ENCODE data around the gene TMEM185B.

Gene TMEM185B

GRCh38 chr2:120251880-120252224 is 28.7 kb upstream of the TMEM185B start:
- H3K4me3 ChIP-seq (ENCODE audit: low read length) = peak overlapping the region; percentile 80
- H3K4me2 ChIP-seq (ENCODE audit: low read length) = peak overlapping the region; percentile 85
- no peak for TF ChIP-seq EZH2phosphoT487 (IDR thresholded peaks at IDR 0.05; ENCODE audit: borderline replicate concordance, low read length)
- no peak for TF ChIP-seq CTCF (IDR thresholded peaks at IDR 0.05; ENCODE audit: low read depth, low read length, poor library complexity, severe bottlenecking)
- peaks cover 48% of the 10 kb centered on the region for H3K27me3 ChIP-seq (ENCODE audit: control insufficient read depth, low read length)
- H3K9me3 ChIP-seq (ENCODE audit: control insufficient read depth, insufficient read depth, low read length) = no peaks in the 10 kb centered on the region
- H3K79me2 ChIP-seq (ENCODE audit: control insufficient read depth, low read length) = peaks cover 9% of the 10 kb centered on the region; the same call in 1 of the 2 replicates
- peaks cover 20% of the 10 kb centered on the region for H3K4me1 ChIP-seq (ENCODE audit: control insufficient read depth, low read length)
- no peak overlapping the region for H3K27ac ChIP-seq (ENCODE audit: low read depth, low read length)
- H4K20me1 ChIP-seq (ENCODE audit: control insufficient read depth, insufficient read depth, low read depth, low read length) = no peaks in the 10 kb centered on the region; the same call in 1 of the 2 replicates
- H3K36me3 ChIP-seq (ENCODE audit: control insufficient read depth, low read length) = no peaks in the 10 kb centered on the region
- no peaks in the 10 kb centered on the region for H3F3A ChIP-seq (ENCODE audit: control insufficient read depth, insufficient read depth)
- no peaks in the 10 kb centered on the region for H3K9me2 ChIP-seq (replicated peaks; ENCODE audit: control insufficient read depth, low read length)

GRCh38 chr2:120251078-120251477 is 27.9 kb upstream of the TMEM185B start:
- Histone ChIP-seq H3F3A (ENCODE audit: control insufficient read depth, insufficient read depth) (no peaks in the 10 kb centered on the region), H3K79me2 (ENCODE audit: control insufficient read depth, low read length) (peaks cover 9% of the 10 kb centered on the region; the same call in 1 of the 2 replicates), H3K9me3 (ENCODE audit: control insufficient read depth, insufficient read depth, low read length) (no peaks in the 10 kb centered on the region), H3K36me3 (ENCODE audit: control insufficient read depth, low read length) (no peaks in the 10 kb centered on the region), H3K9me2 (replicated peaks; ENCODE audit: control insufficient read depth, low read length) (no peaks in the 10 kb centered on the region), H3K4me2 (ENCODE audit: low read length) (no peak overlapping the region), H3K4me3 (ENCODE audit: low read length) (no peak overlapping the region), H3K27me3 (ENCODE audit: control insufficient read depth, low read length) (peaks cover 49% of the 10 kb centered on the region), H3K4me1 (ENCODE audit: control insufficient read depth, low read length) (peaks cover 18% of the 10 kb centered on the region), H3K27ac (ENCODE audit: low read depth, low read length) (no peak overlapping the region), H4K20me1 (ENCODE audit: control insufficient read depth, insufficient read depth, low read depth, low read length) (no peaks in the 10 kb centered on the region; the same call in 1 of the 2 replicates)
- TF ChIP-seq EZH2phosphoT487 (IDR thresholded peaks at IDR 0.05; ENCODE audit: borderline replicate concordance, low read length) (no peak), CTCF (IDR thresholded peaks at IDR 0.05; ENCODE audit: low read depth, low read length, poor library complexity, severe bottlenecking) (no peak)

- no peaks in the 10 kb centered on the region; the same call in 1 of the 2 replicates for H4K20me1 ChIP-seq (ENCODE audit: control insufficient read depth, insufficient read depth, low read depth, low read length)
- no peak overlapping the region for H3K4me3 ChIP-seq (ENCODE audit: low read length)
- no peaks in the 10 kb centered on the region for H3K9me2 ChIP-seq (replicated peaks; ENCODE audit: control insufficient read depth, low read length)
- H3K36me3 ChIP-seq (ENCODE audit: control insufficient read depth, low read length) = no peaks in the 10 kb centered on the region
- H3K4me1 ChIP-seq (ENCODE audit: control insufficient read depth, low read length) = peaks cover 18% of the 10 kb centered on the region
- H3K27ac ChIP-seq (ENCODE audit: low read depth, low read length) = no peak overlapping the region
- H3K4me2 ChIP-seq (ENCODE audit: low read length) = no peak overlapping the region
- H3K79me2 ChIP-seq (ENCODE audit: control insufficient read depth, low read length) = peaks cover 9% of the 10 kb centered on the region; the same call in 1 of the 2 replicates
- TF ChIP-seq CTCF (IDR thresholded peaks at IDR 0.05; ENCODE audit: low read depth, low read length, poor library complexity, severe bottlenecking) (no peak), EZH2phosphoT487 (IDR thresholded peaks at IDR 0.05; ENCODE audit: borderline replicate concordance, low read length) (no peak)
- H3F3A ChIP-seq (ENCODE audit: control insufficient read depth, insufficient read depth) = no peaks in the 10 kb centered on the region
- peaks cover 49% of the 10 kb centered on the region for H3K27me3 ChIP-seq (ENCODE audit: control insufficient read depth, low read length)
- H3K9me3 ChIP-seq (ENCODE audit: control insufficient read depth, insufficient read depth, low read length) = no peaks in the 10 kb centered on the region
These were observed 27.4 kb upstream of the TMEM185B start for GRCh38 chr2:120250640-120251039.

All from DOHH2 (cell line).